ENCODE measurements around the gene SNAP23.
A peak's percentile ranks its signal among the peaks of the same experiment; 100 is the strongest.

The SNAP23 gene

GRCh38 chr15:42495361-42496212 lies at the start of gene SNAP23:
SNAP23 (plus strand) TSS chr15:42495634; CDS start chr15:42511847, 16,213 bp downstream.
- no peak for TF ChIP-seq CTCF (conservative IDR thresholded peaks at IDR 0.05)
- peak within 1 kb of the TSS; percentile 93 for H3K27ac ChIP-seq

GRCh38 chr15:42447599-42447998 lies 47.8 kb upstream of the SNAP23 start:
- no peak for TF ChIP-seq CTCF (conservative IDR thresholded peaks at IDR 0.05)
- no peak overlapping the region for H3K27ac ChIP-seq

GRCh38 chr15:42448281-42448680 lies 47.2 kb upstream of the SNAP23 start:
- H3K27ac ChIP-seq: no peak overlapping the region
- TF ChIP-seq CTCF (conservative IDR thresholded peaks at IDR 0.05): no peak

- no peak overlapping the region for H3K27ac ChIP-seq
- TF ChIP-seq CTCF (conservative IDR thresholded peaks at IDR 0.05): no peak
Observed at GRCh38 chr15:42449770-42450424, 45.5 kb upstream of the SNAP23 start.

GRCh38 chr15:42450425-42450790 lies 45.0 kb upstream of the SNAP23 start:
- no peak for TF ChIP-seq CTCF (conservative IDR thresholded peaks at IDR 0.05)
- no peak overlapping the region for H3K27ac ChIP-seq

- TF ChIP-seq CTCF (conservative IDR thresholded peaks at IDR 0.05): no peak
- H3K27ac ChIP-seq: no peak overlapping the region
Observed at GRCh38 chr15:42453826-42454225, 41.6 kb upstream of the SNAP23 start.

- no peak for TF ChIP-seq CTCF (conservative IDR thresholded peaks at IDR 0.05)
- H3K27ac ChIP-seq: no peak overlapping the region
Observed at GRCh38 chr15:42456531-42456930, 38.9 kb upstream of the SNAP23 start.

All from VCaP (cell line).